ENCODE measurements around the gene PID1.

DNA sequence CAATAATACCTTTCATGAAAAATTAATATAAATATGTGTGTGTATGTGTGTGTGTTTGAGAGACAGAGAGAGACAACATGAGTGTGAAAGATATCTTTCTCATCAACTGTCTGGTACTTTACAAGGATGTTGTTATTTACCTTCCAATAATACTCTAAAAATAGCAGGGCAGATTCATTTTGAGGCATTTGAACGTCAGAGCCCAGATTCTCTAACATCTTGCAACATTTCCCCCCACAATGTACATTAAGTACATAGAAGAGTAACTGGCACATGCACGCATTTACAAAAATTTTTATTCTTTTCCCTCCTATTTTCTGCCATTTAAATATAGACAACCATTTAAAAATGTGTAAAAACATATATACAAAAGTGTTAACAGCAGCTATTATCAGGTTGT is 100.9 kb downstream of the PID1 start:
- TF ChIP-seq POLR2A (IDR thresholded peaks at IDR 0.05; ENCODE audit: low read length): no peak
- TF ChIP-seq GATA1 (IDR thresholded peaks at IDR 0.05; ENCODE audit: low read depth, low read length): no peak
